ENCODE data around the gene IMMP2L.
A peak's percentile ranks its signal among the peaks of the same experiment; 100 is the strongest.
"Not testable (repeated sequence)": the region's sequence is repeated elsewhere in the genome, so short reads cannot be mapped to it uniquely, and the experiment has no call there.

The IMMP2L gene

DNA sequence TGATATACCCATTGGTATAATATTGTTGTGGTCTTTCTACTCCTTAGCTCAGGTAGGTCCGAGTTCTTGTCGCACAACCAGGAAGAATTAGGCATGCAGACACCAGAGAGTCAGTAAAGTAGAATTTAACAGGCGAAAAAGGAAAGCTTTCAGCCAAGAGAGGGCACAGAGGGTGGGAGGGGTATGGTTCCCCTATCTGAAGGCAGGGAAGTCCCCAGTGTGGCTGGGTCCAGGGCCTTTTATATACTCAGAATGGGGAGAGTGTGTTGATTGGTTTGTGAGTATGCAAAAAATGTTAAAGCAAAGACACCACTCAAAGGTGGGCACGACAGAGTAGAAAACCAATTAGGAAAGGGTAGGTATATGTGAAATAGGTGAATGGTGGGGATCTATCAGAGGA, 53.9 kb downstream of the IMMP2L start:
- TF ChIP-seq, protein P1, sequence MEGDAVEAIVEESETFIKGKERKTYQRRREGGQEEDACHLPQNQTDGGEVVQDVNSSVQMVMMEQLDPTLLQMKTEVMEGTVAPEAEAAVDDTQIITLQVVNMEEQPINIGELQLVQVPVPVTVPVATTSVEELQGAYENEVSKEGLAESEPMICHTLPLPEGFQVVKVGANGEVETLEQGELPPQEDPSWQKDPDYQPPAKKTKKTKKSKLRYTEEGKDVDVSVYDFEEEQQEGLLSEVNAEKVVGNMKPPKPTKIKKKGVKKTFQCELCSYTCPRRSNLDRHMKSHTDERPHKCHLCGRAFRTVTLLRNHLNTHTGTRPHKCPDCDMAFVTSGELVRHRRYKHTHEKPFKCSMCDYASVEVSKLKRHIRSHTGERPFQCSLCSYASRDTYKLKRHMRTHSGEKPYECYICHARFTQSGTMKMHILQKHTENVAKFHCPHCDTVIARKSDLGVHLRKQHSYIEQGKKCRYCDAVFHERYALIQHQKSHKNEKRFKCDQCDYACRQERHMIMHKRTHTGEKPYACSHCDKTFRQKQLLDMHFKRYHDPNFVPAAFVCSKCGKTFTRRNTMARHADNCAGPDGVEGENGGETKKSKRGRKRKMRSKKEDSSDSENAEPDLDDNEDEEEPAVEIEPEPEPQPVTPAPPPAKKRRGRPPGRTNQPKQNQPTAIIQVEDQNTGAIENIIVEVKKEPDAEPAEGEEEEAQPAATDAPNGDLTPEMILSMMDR (IDR thresholded peaks at IDR 0.05; ENCODE audit: low read depth, low read length), result no peak

DNA sequence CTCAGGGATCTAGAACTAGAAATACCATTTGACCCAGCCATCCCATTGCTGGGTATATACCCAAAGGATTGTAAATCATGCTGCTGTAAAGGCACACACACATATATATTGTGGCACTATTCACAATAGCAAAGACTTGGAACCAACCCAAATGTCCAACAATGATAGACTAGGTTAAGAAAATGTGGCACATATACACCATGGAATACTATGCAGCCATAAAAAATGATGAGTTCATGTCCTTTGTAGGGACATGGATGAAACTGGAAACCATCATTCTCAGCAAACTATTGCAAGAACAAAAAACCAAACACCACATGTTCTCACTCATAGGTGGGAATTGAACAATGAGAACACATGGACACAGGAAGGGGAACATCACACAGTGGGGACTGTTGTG, 56.9 kb downstream of the IMMP2L start:
- DNase-seq (ENCODE audit: extremely low read depth, low read depth), result not testable (repeated sequence)

More for the DNA sequence above, 53.9 kb downstream of the IMMP2L start:
- DNase-seq (ENCODE audit: extremely low read depth, low read depth), result no peak

DNA sequence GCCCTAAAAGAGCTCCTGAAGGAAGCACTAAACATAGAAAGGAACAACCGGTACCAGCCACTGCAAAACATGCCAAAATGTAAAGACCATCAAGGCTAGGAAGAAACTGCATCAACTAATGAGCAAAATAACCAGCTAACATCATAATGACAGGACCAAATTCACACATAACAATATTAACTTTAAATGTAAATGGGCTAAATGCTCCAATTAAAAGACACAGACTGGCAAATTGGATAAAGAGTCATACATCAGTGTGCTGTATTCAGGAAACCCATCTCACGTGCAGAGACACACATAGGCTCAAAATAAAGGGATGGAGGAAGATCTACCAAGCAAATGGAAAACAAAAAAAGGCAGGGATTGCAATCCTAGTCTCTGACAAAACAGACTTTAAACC, 60.5 kb downstream of the IMMP2L start:
- not testable (repeated sequence) for DNase-seq (ENCODE audit: extremely low read depth, low read depth)

DNA sequence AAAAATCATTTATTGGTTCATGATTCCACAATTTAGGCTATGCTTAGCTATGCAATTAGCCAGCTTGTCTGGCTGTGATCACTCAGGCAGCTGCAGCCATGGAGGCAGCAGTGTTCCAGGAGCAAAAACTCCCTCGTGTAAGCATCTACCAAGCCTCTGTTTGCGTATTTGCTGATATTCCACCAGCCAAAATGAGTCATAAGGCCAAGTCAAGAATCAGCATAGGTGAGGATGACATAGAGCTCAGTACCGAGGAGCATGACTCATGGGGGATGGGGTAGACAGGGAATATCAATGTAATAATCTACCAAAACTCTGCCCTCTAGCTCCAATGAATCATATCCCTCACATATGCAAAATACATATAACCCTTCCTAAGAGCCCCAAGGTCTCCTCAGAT, 63.3 kb downstream of the IMMP2L start:
- TF ChIP-seq, protein P1 (IDR thresholded peaks at IDR 0.05; ENCODE audit: low read depth, low read length), result no peak
- DNase-seq (ENCODE audit: extremely low read depth, low read depth), result no peak

DNA sequence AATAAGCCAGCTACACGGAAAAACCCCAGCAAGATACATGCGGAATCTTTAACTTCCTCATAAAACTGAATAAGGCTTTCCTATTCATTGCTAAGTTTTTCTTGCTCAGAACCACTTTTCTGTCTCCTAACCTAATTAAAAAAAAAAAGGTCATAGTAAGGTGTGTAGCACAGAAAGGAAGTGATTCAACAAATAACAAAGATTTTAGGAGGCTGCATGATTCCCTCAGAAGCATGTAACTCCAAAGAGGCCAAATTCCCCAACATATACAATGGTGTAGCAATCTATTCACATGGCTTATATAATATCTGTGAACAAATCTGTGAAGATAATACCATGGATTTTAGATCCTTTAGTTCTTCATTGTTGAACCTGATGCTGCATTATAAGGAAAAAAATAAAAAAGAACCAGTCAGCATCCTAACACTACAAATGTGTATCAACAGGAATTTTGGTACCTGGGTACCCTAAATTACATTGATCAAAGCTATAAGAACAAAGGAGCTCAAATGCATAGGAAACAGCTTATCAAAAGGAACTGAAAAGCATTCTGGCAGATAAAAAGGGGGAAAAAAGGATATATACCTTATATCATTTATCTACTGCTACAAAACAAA, 63.8 kb downstream of the IMMP2L start:
- DNase-seq (ENCODE audit: extremely low read depth, low read depth), result no peak
- TF ChIP-seq, protein P1 (IDR thresholded peaks at IDR 0.05; ENCODE audit: low read depth, low read length), result no peak

DNA sequence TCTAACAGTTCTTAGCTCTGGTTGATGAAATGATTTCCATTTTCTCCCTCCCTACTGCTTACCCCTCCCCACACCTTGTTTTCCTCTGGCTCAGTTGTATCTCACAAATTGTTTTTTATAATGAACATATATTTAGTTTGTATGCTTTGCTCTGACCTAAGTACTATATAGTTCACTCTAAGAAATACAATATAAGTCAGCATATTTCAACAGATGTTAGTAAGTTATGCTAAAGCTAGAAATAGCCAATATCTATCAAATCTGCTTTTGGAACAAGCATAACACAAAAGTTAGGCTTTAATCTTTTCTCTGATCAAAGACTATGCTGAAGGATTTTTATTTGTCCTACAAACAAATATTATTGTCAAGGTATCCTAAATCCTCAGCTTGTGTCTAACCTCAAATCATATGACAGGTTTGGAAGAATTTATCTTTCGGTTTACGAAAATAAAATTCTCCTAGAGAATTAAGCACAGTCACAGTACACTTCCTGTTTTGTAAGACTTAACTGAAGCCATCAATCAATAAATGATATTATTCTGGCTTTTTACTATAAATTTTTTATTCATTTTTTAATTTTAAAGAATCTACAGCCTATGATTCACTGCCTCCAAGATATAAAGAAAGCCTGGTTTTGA, 67.0 kb downstream of the IMMP2L start:
- TF ChIP-seq, protein P1 (IDR thresholded peaks at IDR 0.05; ENCODE audit: low read depth, low read length), result no peak
- DNase-seq (ENCODE audit: extremely low read depth, low read depth), result no peak

DNA sequence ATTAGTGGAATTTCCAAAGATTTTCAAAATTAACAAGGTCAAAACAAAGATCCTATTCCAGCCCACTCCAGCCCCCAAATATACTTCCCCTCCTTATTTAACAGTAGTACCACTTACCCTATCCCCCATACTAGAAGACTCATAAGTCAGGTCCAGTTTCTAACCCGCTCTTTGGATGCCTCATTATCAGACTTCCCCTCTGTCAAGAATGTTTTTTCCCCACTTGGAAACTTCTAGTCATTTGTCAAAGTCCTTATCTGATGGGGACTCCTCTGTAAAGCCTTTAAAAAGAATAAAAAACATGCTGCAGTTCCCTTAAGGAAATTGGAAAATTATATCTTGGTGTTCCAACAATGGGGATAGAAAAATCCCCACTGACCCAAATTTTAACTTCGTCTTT, 70.1 kb downstream of the IMMP2L start:
- TF ChIP-seq, protein P1 (IDR thresholded peaks at IDR 0.05; ENCODE audit: low read depth, low read length), result no peak
- DNase-seq (ENCODE audit: extremely low read depth, low read depth), result no peak

DNA sequence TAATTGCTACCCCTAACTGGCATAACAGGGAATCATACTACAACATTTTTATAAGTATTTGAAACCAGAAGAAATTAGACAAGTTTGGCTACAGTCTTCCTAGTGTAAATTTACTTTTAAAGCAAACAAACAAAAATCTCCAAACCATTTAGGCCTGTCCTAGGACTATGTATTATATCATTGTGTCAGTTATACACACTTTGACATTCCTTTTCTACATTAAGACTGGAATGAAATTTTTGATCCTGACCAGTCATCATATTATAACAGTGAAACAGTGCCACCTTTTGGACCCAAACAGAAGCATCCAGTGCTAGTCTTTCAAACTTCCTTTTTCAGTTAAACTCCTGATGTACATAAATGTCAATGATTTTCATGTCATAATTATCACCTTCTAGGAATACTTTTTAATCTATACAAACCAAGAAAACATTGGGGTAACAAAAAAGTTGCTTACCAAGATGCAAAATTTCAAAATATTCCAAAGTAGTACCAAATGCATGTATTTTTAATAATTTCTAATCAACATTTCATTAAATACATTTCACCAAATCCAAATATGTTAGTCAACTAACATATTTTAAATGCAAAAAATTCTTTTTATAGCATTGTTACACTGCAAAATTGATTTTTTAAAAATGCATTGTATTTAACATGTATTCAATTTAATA, 75.7 kb downstream of the IMMP2L start:
- TF ChIP-seq, protein P1 (IDR thresholded peaks at IDR 0.05; ENCODE audit: low read depth, low read length), result peak; percentile 80
- DNase-seq (ENCODE audit: extremely low read depth, low read depth), result peak; percentile 19
